Transverse colon (tissue), 4 donors: ENCODE data around the gene IL36A. TPM values are rescaled to one million over a fixed set of nuclear protein-coding genes. Genes with fewer than 3 reads are reported as not detected.

Source experiments
- DNase-seq: peaks from one replicate; pipeline ENCODE4 v3.0.0-alpha.2; 2019
- H3K27ac ChIP-seq, 4 donors: fragments of 200-600 bp; sonication (generic); 2 replicates each; pipeline ENCODE4 v1.5.1; 2016 to 2018; ENCODE audit warnings: inconsistent platforms in 4 of 4
- H3K27me3 ChIP-seq: fragments of 200-600 bp; sonication (generic); 2 replicates; pipeline ENCODE4 v1.5.1; 2017; ENCODE audit warnings: inconsistent platforms
- H3K36me3 ChIP-seq, 4 donors: fragments of 200-600 bp; sonication (generic); 2 replicates each; pipeline ENCODE4 v1.5.1; 2017 to 2019; ENCODE audit warnings: inconsistent platforms in 4 of 4
- H3K4me1 ChIP-seq, 4 donors: fragments of 200-600 bp; sonication (generic); 2 replicates each; pipeline ENCODE4 v1.5.1; 2017 to 2020; ENCODE audit warnings: inconsistent platforms in 4 of 4
- H3K4me3 ChIP-seq, 4 donors: fragments of 200-600 bp; sonication (generic); 1 replicate in 1 of 4; 2 replicates in 3 of 4; pipeline versions ENCODE4 v1.5.1 to v1.6.1; 2017 to 2019; ENCODE audit warnings: inconsistent platforms in 4 of 4
- H3K9me3 ChIP-seq, 2 donors: fragments of 200-600 bp; sonication (generic); 2 replicates each; pipeline ENCODE4 v1.5.1; 2017 to 2019; ENCODE audit warnings: inconsistent platforms in 2 of 2
- EP300 ChIP-seq: sonication (generic); formaldehyde crosslinking; IDR thresholded peaks from one replicate; pipeline ENCODE4 v1.6.1; 2017; ENCODE audit warnings: antibody characterized with exemption, low read depth
- POLR2A ChIP-seq: fragments of 450-650 bp; IDR thresholded peaks from one replicate; pipeline ENCODE4 v1.6.1; 2016; ENCODE audit warnings: antibody characterized with exemption, mild to moderate bottlenecking, moderate library complexity
- POLR2AphosphoS5 ChIP-seq, 3 donors: sonication (generic); formaldehyde crosslinking; IDR thresholded peaks; one replicate each; pipeline ENCODE4 v1.6.1; 2016; ENCODE audit warnings: antibody characterized with exemption in 3 of 3
- WGBS, 2 donors: methylation state at CpG; one replicate each; pipeline ENCODE4 v1.1.5; 2018; ENCODE audit warnings: low coverage in 1 of 2; 5-methylcytosine and 5-hydroxymethylcytosine counted together
- in situ Hi-C, 4 donors: fragments of 200-750 bp; cut with MboI; loops; one replicate each; pipeline versions ENCODE4 v1.15.0 to v1.15.1; 2017; ENCODE audit warnings: low sequenced_read_pairs in 3 of 4, low pct_ligation_motif_present in 1 of 4, low pct_unique_long_range_greater_than_20kb in 1 of 4
- intact Hi-C: fragments of 100-400 bp; cut with DNase I; formaldehyde crosslinking; loops from one replicate; pipeline ENCODE4 v1.15.1; 2023; ENCODE audit warnings: low total_unique reads
- total RNA-seq, 4 donors: library from RNA; depleted of rRNA; stranded (reverse); fragments of >200 nt; gene quantifications; one replicate each; pipeline ENCODE4 v1.1.0, GENCODE V29; 2016
- TF ChIP-seq, protein P1 (sequence below), 5 experiments: fragments of 200-600 bp in 3 of 5; fragments of 450-650 bp in 2 of 5; sonication (generic) in 3 of 5; IDR thresholded peaks; 1 replicate in 2 of 5; 2 replicates in 3 of 5; pipeline ENCODE4 v1.5.1; 2016 to 2017; ENCODE audit warnings: antibody characterized with exemption in 5 of 5, inconsistent platforms in 3 of 5, mild to moderate bottlenecking in 2 of 5, moderate library complexity in 1 of 5

The IL36A gene
- total RNA-seq, 4 donors from 2014 or later: not detected

DNA sequence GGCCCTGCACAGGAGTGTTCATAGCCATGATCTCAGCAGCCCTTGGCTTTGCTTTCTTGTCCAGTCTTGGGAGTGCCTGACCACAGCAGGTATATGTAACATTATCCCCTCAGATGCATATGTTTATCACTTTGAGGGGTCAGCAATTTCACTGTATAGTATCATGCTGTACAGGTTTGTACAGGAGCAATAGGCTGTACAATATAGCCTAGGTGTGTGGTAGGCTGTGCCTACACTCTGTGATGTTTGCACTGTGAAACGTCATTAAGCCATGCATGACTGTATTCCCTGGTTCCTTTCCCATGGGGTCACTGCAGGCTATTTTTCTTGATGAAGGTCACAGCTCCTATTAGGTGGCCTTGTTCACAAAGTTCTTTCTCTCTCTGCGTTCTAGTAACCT is 32.1 kb upstream of the IL36A start:
- intact Hi-C loops (no loop called here), in situ Hi-C loops (loop anchor here in 2 of 4 donors (25.0 kb wide), 2 partner anchors 236 to 361 kb away; no protein-coding TSS in a partner anchor)
- H3K9me3 ChIP-seq: no peaks in the 10 kb centered on the region
- peaks cover 7% of the 10 kb centered on the region for H3K27me3 ChIP-seq
- no peak overlapping the region for H3K4me3 ChIP-seq
- WGBS, 2 donors: 25 to 42% methylated on average over 2 of the region's 2 CpGs
- no peaks in the 10 kb centered on the region for H3K36me3 ChIP-seq
- no peak overlapping the region for H3K27ac ChIP-seq
- TF ChIP-seq, protein P1, sequence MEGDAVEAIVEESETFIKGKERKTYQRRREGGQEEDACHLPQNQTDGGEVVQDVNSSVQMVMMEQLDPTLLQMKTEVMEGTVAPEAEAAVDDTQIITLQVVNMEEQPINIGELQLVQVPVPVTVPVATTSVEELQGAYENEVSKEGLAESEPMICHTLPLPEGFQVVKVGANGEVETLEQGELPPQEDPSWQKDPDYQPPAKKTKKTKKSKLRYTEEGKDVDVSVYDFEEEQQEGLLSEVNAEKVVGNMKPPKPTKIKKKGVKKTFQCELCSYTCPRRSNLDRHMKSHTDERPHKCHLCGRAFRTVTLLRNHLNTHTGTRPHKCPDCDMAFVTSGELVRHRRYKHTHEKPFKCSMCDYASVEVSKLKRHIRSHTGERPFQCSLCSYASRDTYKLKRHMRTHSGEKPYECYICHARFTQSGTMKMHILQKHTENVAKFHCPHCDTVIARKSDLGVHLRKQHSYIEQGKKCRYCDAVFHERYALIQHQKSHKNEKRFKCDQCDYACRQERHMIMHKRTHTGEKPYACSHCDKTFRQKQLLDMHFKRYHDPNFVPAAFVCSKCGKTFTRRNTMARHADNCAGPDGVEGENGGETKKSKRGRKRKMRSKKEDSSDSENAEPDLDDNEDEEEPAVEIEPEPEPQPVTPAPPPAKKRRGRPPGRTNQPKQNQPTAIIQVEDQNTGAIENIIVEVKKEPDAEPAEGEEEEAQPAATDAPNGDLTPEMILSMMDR (IDR thresholded peaks at IDR 0.05): no peak
- TF ChIP-seq POLR2A: no peak
- no peak for TF ChIP-seq EP300
- no peaks in the 10 kb centered on the region for H3K4me1 ChIP-seq
- no peak for DNase-seq

DNA sequence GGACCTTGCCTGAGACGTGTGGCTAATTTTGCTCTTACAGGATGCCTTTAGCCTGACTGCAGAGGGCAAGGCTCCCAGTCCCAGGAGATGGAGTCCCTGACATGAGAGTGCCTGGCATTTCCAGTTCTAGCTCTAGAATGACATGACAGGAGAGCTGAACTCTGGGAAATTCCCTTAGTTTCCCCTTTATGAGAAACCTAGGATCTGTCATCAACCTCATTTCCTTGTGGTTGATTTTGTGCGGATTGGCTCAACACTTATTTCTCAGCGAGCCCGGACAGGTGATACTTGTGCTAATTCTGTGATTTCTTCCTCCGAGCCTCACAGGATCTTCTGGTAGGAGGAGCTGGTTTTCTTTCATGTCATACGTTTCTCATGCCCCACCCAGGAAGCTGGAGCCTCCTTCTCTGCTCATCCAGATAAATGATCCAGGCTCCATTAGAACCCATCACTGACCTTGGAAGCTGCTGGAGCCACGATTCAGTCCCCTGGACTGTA is 27.7 kb upstream of the IL36A start, which contains the start of gene IL36G:
IL36G (plus strand) TSS at position 448 of the 498 bp plus-strand sequence. CDS start 633 bp downstream, outside the sequence.
- H3K4me1 ChIP-seq: no peaks in the 10 kb centered on the region
- intact Hi-C loops (no loop called here), in situ Hi-C loops (no loop called here)
- no peak for DNase-seq
- H3K4me3 ChIP-seq: no peak within 1 kb of the TSS
- H3K9me3 ChIP-seq: no peaks in the 10 kb centered on the region
- 44 to 68% methylated on average over 3 to 7 of the region's 7 CpGs for WGBS, 2 donors
- no peak within 1 kb of the TSS for H3K27ac ChIP-seq
- TF ChIP-seq POLR2AphosphoS5 (IDR thresholded peaks at IDR 0.05): no peak
- no peak for TF ChIP-seq POLR2A
- TF ChIP-seq EP300: no peak
- TF ChIP-seq, protein P1 (IDR thresholded peaks at IDR 0.05): no peak
- peaks cover 7% of the 10 kb centered on the region for H3K27me3 ChIP-seq
- H3K36me3 ChIP-seq: no peaks in the 10 kb centered on the region

DNA sequence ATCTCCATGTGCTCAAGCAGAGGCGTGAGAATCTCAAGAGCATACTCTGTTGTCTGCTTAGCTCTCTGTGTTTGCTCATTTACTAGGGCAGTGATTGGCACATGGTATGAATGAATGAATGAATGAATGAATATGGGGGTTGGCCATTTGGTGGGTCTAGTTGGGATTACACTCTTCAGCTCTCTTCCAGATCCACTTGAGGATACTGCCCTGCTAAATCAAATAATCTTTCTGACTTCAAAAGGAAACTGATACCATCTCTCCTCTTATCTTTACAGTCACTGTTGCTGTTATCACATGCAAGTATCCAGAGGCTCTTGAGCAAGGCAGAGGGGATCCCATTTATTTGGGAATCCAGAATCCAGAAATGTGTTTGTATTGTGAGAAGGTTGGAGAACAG is 25.5 kb upstream of the IL36A start:
- Histone ChIP-seq H3K4me3 (no peak overlapping the region), H3K9me3 (no peaks in the 10 kb centered on the region), H3K27ac (no peak overlapping the region), H3K36me3 (no peaks in the 10 kb centered on the region), H3K27me3 (peaks cover 7% of the 10 kb centered on the region), H3K4me1 (no peaks in the 10 kb centered on the region)
- DNase-seq: no peak
- intact Hi-C loops: no loop called here
- in situ Hi-C loops: no loop called here
- 94% methylated on average over 1 of the region's 1 CpG; no CpG with 5 or more reads in 1 of the 2 donors for WGBS, 2 donors
- TF ChIP-seq, protein P1 (IDR thresholded peaks at IDR 0.05): no peak
- TF ChIP-seq POLR2A: no peak

DNA sequence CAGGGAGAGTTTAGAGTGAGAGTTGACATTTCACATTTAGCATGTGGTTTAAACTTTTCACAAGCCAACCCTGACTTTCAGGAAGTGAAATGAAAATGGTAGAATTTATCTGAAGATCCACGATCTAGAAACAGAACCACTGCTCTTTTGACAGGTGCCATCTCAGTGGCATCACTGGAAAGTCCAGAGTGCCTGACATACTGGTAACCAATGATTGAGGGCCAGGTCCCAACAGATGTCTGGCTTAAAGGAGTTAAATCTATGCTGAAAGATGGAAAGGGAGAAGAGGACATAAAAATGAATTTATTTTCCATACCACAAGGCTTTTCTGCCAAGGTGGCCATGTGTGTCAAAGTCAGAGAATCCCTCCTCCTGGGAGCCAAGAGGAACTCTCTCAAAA is 24.7 kb upstream of the IL36A start:
- TF ChIP-seq EP300 (no peak), POLR2AphosphoS5 (IDR thresholded peaks at IDR 0.05) (no peak), POLR2A (no peak)
- TF ChIP-seq, protein P1 (IDR thresholded peaks at IDR 0.05): no peak
- Histone ChIP-seq H3K36me3 (no peaks in the 10 kb centered on the region), H3K9me3 (no peaks in the 10 kb centered on the region), H3K27ac (no peak overlapping the region), H3K27me3 (peaks cover 7% of the 10 kb centered on the region), H3K4me3 (no peak overlapping the region), H3K4me1 (no peaks in the 10 kb centered on the region)
- no peak for DNase-seq
- intact Hi-C loops: no loop called here
- in situ Hi-C loops: no loop called here
- WGBS, 2 donors: 28% methylated on average over 1 of the region's 1 CpG; no CpG with 5 or more reads in 1 of the 2 donors
